ENCODE data around the gene TMEM184C. TPM values are rescaled to one million over a fixed set of nuclear protein-coding genes. Genes with fewer than 3 reads are reported as not detected.

The TMEM184C gene
- total and polyA plus RNA-seq, 2 experiments from 2014 or later, result 15.1 to 42.2 TPM

DNA sequence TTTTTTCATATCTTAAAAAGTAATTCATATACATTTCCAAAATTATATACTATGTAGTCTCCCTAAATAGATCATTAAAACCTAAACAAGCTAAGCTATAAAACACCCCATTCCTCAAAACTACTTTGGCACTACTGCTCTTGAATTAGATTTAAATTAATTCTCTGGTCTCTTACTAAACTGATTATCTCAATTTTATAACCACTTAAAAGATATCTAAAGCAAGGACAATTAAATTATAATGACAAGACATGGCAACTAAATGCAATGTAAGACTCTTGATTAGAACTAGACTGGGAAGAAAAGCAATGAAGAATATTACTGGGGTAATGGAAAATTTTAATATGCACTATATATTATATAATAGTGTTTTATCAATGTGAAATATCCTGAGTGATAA, 27.9 kb downstream of the TMEM184C start (continued):
- TF ChIP-seq REST (IDR thresholded peaks at IDR 0.05; ENCODE audit: unreplicated experiment) (no peak), EZH2phosphoT487 (IDR thresholded peaks at IDR 0.05; ENCODE audit: unreplicated experiment) (no peak), ZNF331 (CRISPR knock-in tag; IDR thresholded peaks at IDR 0.05; ENCODE audit: low read depth) (no peak), STAT1 (IDR thresholded peaks at IDR 0.05; ENCODE audit: unreplicated experiment) (no peak), POLR2AphosphoS5 (IDR thresholded peaks at IDR 0.05; ENCODE audit: low read depth) (no peak), NANOG (IDR thresholded peaks at IDR 0.05; ENCODE audit: borderline replicate concordance) (no peak), CREB1 (CRISPR knock-in tag; IDR thresholded peaks at IDR 0.05; ENCODE audit: low read depth) (no peak), CTCF (conservative IDR thresholded peaks at IDR 0.05; ENCODE audit: low read depth in 2 of 2) (no peak), JUNB (IDR thresholded peaks at IDR 0.05; ENCODE audit: unreplicated experiment) (no peak)
- TF ChIP-seq, protein P1, sequence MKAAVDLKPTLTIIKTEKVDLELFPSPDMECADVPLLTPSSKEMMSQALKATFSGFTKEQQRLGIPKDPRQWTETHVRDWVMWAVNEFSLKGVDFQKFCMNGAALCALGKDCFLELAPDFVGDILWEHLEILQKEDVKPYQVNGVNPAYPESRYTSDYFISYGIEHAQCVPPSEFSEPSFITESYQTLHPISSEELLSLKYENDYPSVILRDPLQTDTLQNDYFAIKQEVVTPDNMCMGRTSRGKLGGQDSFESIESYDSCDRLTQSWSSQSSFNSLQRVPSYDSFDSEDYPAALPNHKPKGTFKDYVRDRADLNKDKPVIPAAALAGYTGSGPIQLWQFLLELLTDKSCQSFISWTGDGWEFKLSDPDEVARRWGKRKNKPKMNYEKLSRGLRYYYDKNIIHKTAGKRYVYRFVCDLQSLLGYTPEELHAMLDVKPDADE (IDR thresholded peaks at IDR 0.05), result no peak

DNA sequence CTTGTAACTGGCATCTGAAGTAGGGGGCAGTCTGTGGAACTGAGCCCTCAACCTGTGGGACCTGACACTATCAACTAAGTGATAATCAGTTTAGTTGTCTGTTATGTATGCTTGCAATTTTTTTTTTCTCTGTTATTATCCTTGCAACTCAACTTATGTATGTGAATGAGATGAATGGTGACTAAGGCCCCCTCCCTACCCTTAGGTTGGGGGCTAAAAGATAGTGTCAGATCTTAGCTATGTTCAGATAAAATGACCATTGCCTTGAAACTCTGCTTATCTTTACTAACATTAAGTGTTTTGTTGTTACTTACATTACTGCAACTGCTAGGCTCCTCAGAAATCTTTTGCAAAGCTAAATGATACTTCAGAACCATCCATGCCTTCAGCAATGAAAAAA, 31.5 kb downstream of the TMEM184C start:
- Mint-ChIP-seq H3K4me1 (peaks cover 12% of the 10 kb centered on the region; the same call in 2 of the 3 replicates), H3K27ac (no peak overlapping the region), H3K9me3 (no peaks in the 10 kb centered on the region), H3K27me3 (ENCODE audit: insufficient read depth, low read depth, poor library complexity) (no peaks in the 10 kb centered on the region), H3K4me3 (no peak overlapping the region), H3K36me3 (ENCODE audit: low read depth) (peaks cover 29% of the 10 kb centered on the region)
- no peaks in the 10 kb centered on the region for H3K27me3 ChIP-seq (ENCODE audit: insufficient read depth)
- no peaks in the 10 kb centered on the region for H3K4me1 ChIP-seq (ENCODE audit: insufficient read depth)
- H3F3A ChIP-seq (replicated peaks; ENCODE audit: low read depth), result no peaks in the 10 kb centered on the region
- H3K4me3 ChIP-seq, result no peak overlapping the region
- no peak overlapping the region for H3K27ac ChIP-seq (ENCODE audit: low read depth)
- H3K79me2 ChIP-seq (replicated peaks; ENCODE audit: insufficient read depth), result peaks cover 34% of the 10 kb centered on the region
- H2AFZ ChIP-seq, result no peak overlapping the region
- ATAC-seq (no peak), DNase-seq (ENCODE audit: low spot score) (no peak)
- no peaks in the 10 kb centered on the region for H4K20me1 ChIP-seq (replicated peaks; ENCODE audit: insufficient read depth)
- H3K9me2 ChIP-seq (ENCODE audit: insufficient read depth), result no peaks in the 10 kb centered on the region
- no peak overlapping the region for H3K4me2 ChIP-seq
- no peaks in the 10 kb centered on the region for H3K36me3 ChIP-seq (ENCODE audit: insufficient read depth)
- TF ChIP-seq REST (IDR thresholded peaks at IDR 0.05; ENCODE audit: unreplicated experiment), result no peak
- no peak for TF ChIP-seq EZH2phosphoT487 (IDR thresholded peaks at IDR 0.05; ENCODE audit: unreplicated experiment)
- no peak for TF ChIP-seq POLR2AphosphoS5 (IDR thresholded peaks at IDR 0.05; ENCODE audit: low read depth)
- TF ChIP-seq CREB1 (CRISPR knock-in tag; IDR thresholded peaks at IDR 0.05; ENCODE audit: low read depth), result no peak
- TF ChIP-seq STAT1 (IDR thresholded peaks at IDR 0.05; ENCODE audit: unreplicated experiment), result no peak
